GM10266 (cell line): ENCODE data around the gene LILRB3.
"Not testable (repeated sequence)": the region's sequence is repeated elsewhere in the genome, so short reads cannot be mapped to it uniquely, and the experiment has no call there.

Experiments
- DNase-seq: peaks from one replicate; pipeline ENCODE4 v3.0.0; 2012; ENCODE audit errors: extremely low spot score
- CTCF ChIP-seq: IDR thresholded peaks from 2 replicates; pipeline ENCODE4 v1.5.1; 2012; ENCODE audit warnings: mild to moderate bottlenecking, low read depth; ENCODE audit not compliant: control insufficient read depth, insufficient read depth; ENCODE audit errors: missing control alignments

LILRB3 gene

GRCh38 chr19:54201172-54201701 lies 21.6 kb downstream of the LILRB3 start:
- no peak for DNase-seq
- TF ChIP-seq CTCF: no peak

- DNase-seq: no peak
- TF ChIP-seq CTCF: no peak
These were observed 23.4 kb downstream of the LILRB3 start for GRCh38 chr19:54199401-54199800.

- no peak for TF ChIP-seq CTCF
- DNase-seq: no peak
These were observed 25.7 kb downstream of the LILRB3 start for GRCh38 chr19:54197121-54197520.

GRCh38 chr19:54196536-54196935 lies 26.3 kb downstream of the LILRB3 start:
- DNase-seq: no peak
- TF ChIP-seq CTCF: no peak

- DNase-seq: not testable (repeated sequence)
These were observed 28.3 kb downstream of the LILRB3 start for GRCh38 chr19:54194463-54194862.

GRCh38 chr19:54193011-54193410 lies 29.8 kb downstream of the LILRB3 start:
- TF ChIP-seq CTCF: no peak

GRCh38 chr19:54191811-54192453 lies 30.9 kb downstream of the LILRB3 start:
- DNase-seq: no peak
- no peak for TF ChIP-seq CTCF

More at GRCh38 chr19:54193011-54193410, 29.8 kb downstream of the LILRB3 start:
- DNase-seq: no peak
